Chondrocyte (in vitro differentiated cells): ENCODE measurements around the gene GPR158. TPM values are rescaled to one million over a fixed set of nuclear protein-coding genes. Genes with fewer than 3 reads are reported as not detected.

Source experiments
- DNase-seq: peaks from one replicate; pipeline ENCODE4 v3.0.0; 2021; ENCODE audit warnings: mixed read lengths, low spot score
- H3K27ac Mint-ChIP-seq: one replicate; pipeline ENCODE4 v1.8.0; 2021; ENCODE audit warnings: mild to moderate bottlenecking, moderate library complexity, mixed read lengths; ENCODE audit not compliant: unreplicated experiment
- H3K27me3 Mint-ChIP-seq: 2 replicates; pipeline ENCODE4 v1.8.0; 2021; ENCODE audit warnings: low read depth, mixed read lengths
- H3K36me3 Mint-ChIP-seq: 2 replicates; pipeline ENCODE4 v1.8.0; 2021; ENCODE audit warnings: low read depth, mixed read lengths
- H3K4me1 Mint-ChIP-seq: 2 replicates; pipeline ENCODE4 v1.8.0; 2021; ENCODE audit warnings: low read depth, mild to moderate bottlenecking, mixed read lengths
- H3K4me3 Mint-ChIP-seq: one replicate; pipeline ENCODE4 v1.8.0; 2021; ENCODE audit warnings: mild to moderate bottlenecking, moderate library complexity, mixed read lengths; ENCODE audit not compliant: unreplicated experiment
- H3K9me3 Mint-ChIP-seq: 2 replicates; pipeline ENCODE4 v1.8.0; 2021; ENCODE audit warnings: low read depth, mixed read lengths
- total RNA-seq: library from RNA; stranded (reverse); gene quantifications from 3 replicates; pipeline ENCODE4 v1.2.1, GENCODE V29; 2021
- TF ChIP-seq, protein P1 (sequence below): fragments of 200-600 bp; sonication (generic); IDR thresholded peaks from 2 replicates; pipeline ENCODE4 v1.5.0; 2021; ENCODE audit warnings: antibody characterized with exemption, mild to moderate bottlenecking, moderate library complexity

The GPR158 gene
- total RNA-seq, 1 donor from 2014 or later = 0.10 TPM

DNA sequence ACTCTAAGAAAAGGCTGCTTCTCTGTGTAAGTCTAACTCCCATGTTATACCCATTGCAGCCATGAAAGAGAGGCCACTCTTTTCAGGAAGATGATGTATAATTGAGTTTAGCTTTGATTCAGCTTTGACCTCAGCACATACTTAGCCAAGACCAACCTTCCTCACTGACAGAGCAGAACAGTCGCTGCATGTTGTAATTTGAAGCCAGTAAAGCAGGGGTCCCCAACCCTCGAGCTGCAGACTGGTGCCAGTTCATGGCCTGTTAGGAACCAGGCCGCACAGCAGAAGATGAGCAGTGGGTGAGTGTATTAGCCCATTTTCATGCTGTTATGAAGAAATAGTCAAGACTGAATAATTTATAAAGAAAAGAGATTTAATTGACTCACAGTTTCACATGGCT, 223.9 kb downstream of the GPR158 start:
- no peak for DNase-seq
- Mint-ChIP-seq H3K9me3 (no peaks in the 10 kb centered on the region), H3K27me3 (peaks cover 4% of the 10 kb centered on the region), H3K4me1 (no peaks in the 10 kb centered on the region), H3K4me3 (no peak overlapping the region), H3K36me3 (no peaks in the 10 kb centered on the region), H3K27ac (no peak overlapping the region)
- TF ChIP-seq, protein P1, sequence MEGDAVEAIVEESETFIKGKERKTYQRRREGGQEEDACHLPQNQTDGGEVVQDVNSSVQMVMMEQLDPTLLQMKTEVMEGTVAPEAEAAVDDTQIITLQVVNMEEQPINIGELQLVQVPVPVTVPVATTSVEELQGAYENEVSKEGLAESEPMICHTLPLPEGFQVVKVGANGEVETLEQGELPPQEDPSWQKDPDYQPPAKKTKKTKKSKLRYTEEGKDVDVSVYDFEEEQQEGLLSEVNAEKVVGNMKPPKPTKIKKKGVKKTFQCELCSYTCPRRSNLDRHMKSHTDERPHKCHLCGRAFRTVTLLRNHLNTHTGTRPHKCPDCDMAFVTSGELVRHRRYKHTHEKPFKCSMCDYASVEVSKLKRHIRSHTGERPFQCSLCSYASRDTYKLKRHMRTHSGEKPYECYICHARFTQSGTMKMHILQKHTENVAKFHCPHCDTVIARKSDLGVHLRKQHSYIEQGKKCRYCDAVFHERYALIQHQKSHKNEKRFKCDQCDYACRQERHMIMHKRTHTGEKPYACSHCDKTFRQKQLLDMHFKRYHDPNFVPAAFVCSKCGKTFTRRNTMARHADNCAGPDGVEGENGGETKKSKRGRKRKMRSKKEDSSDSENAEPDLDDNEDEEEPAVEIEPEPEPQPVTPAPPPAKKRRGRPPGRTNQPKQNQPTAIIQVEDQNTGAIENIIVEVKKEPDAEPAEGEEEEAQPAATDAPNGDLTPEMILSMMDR = no peak

DNA sequence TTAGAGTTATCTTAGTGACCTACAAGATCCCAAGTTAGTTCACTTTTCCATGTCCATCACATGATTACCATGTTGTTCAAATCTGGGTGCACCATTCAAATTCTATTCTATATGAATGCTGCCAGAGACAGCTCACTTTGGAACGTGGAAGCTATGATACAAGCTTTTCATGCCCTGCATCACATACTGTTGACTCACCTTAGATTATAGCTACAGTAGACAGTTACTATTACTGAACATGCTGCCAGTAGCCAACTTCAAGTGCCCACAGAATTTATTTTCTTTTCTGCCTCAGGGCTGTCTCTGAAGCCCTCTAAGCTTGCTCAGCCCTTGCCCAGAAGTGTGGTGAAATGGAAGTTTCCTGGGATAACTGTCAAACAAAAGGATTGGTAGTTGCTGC, 231.1 kb downstream of the GPR158 start:
- TF ChIP-seq, protein P1 = no peak

DNA sequence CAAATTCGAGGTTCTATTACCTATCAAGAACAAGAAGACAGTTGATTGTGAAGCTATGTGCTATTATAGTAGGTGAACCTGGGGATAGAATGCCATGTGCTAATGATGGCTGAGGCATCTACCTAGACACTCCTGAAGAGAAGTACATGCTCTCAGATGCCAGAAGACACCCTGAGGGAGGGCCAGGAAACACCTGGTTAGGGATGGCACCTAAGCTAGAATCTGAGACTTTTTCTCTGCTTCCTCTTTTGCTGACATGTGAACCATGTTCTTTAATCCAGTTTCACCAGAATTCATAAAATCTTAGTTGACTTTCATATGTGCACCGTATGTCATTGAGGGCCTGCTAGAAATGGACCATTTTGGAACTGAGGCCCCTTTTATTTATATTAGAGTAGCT, 242.8 kb downstream of the GPR158 start:
- Mint-ChIP-seq H3K9me3 (peaks cover 2% of the 10 kb centered on the region), H3K27me3 (no peaks in the 10 kb centered on the region), H3K4me1 (no peaks in the 10 kb centered on the region), H3K36me3 (no peaks in the 10 kb centered on the region), H3K27ac (no peak overlapping the region), H3K4me3 (no peak overlapping the region)
- TF ChIP-seq, protein P1 = no peak
- DNase-seq = no peak

More for the DNA sequence above, 231.1 kb downstream of the GPR158 start:
- H3K4me1 Mint-ChIP-seq = no peaks in the 10 kb centered on the region
- no peak overlapping the region for H3K27ac Mint-ChIP-seq
- H3K4me3 Mint-ChIP-seq = no peak overlapping the region
- H3K27me3 Mint-ChIP-seq = no peaks in the 10 kb centered on the region
- H3K9me3 Mint-ChIP-seq = no peaks in the 10 kb centered on the region
- H3K36me3 Mint-ChIP-seq = no peaks in the 10 kb centered on the region
- no peak for DNase-seq

DNA sequence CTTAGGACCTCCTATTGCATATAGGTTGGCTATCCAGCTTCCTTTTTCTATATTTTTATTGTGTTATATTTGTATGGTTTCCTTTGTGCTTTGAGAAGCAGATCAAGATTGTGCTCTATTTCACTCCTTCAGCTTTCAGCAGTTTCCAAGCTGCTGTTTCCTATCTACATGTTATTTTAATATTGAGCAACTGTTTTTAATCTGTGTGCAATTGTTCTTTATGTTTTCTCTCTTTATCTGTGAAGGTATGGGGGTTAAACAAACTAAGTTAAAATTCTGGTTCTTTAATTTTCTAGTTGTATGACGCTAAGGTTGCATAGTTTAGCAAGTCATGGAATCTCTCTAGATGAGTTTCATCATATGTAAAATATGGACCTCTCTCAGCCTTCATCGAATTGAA, 251.0 kb downstream of the GPR158 start:
- DNase-seq = no peak
- H3K4me3 Mint-ChIP-seq = no peak overlapping the region
- H3K36me3 Mint-ChIP-seq = no peaks in the 10 kb centered on the region
- TF ChIP-seq, protein P1 = no peak
- no peaks in the 10 kb centered on the region for H3K4me1 Mint-ChIP-seq
- H3K27ac Mint-ChIP-seq = no peak overlapping the region
- H3K27me3 Mint-ChIP-seq = no peaks in the 10 kb centered on the region
- H3K9me3 Mint-ChIP-seq = peaks cover 14% of the 10 kb centered on the region

DNA sequence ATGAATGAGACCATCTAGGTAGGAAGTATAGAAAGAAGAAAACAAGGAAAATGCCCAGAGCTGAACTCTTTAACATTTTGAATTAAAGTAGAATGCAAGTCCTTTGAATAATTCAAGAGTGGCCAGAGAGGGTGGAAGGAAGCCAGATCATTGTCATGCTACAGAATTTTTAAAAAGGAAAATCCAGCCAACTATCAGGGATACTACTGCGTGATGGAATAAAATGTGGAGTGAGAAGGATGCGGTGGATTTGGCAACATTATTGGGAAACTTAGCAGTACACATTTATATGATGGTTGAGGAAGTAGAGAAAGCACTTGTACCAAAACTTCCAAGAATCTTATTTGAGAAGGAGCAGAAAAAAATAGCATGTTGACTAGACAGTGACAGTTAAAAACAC, 261.6 kb downstream of the GPR158 start:
- TF ChIP-seq, protein P1 = no peak

More for the DNA sequence above, 261.6 kb downstream of the GPR158 start:
- Mint-ChIP-seq H3K36me3 (no peaks in the 10 kb centered on the region), H3K27me3 (peaks cover 2% of the 10 kb centered on the region), H3K9me3 (peaks cover 5% of the 10 kb centered on the region), H3K4me3 (no peak overlapping the region), H3K4me1 (no peaks in the 10 kb centered on the region), H3K27ac (no peak overlapping the region)
- DNase-seq = no peak
